Central memory CD4-positive, alpha-beta T cell (primary cell): ENCODE results near the gene PRKCE.
"Not testable (repeated sequence)": the region's sequence is repeated elsewhere in the genome, so short reads cannot be mapped to it uniquely, and the experiment has no call there.

Experiments used
- DNase-seq: peaks from one replicate; pipeline ENCODE4 v3.0.0; 2022

PRKCE gene

GRCh38 chr2:45843136-45843535, 191.7 kb downstream of the PRKCE start:
- DNase-seq = no peak

- DNase-seq = no peak
These were observed 193.5 kb downstream of the PRKCE start for GRCh38 chr2:45844796-45845457.

DNA sequence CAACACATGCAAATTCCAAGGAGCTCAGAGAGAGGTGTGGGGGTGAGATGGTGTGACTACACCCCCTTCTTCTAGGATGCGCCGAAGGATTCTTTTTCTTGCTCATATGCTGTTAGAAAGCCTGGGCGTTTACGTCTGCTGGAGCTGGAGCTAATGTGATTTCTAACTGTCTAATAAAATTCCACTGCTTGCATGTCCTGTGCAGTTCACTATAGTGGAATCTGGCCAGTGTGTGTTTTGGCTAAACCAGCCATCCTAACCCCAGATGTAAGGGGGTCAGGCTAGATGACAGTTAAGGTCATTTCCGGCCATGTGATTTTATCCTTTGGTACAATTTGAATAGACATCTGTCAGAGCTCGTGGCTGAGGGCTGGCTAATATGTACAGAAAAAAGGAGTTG, 194.1 kb downstream of the PRKCE start:
- DNase-seq = no peak

DNA sequence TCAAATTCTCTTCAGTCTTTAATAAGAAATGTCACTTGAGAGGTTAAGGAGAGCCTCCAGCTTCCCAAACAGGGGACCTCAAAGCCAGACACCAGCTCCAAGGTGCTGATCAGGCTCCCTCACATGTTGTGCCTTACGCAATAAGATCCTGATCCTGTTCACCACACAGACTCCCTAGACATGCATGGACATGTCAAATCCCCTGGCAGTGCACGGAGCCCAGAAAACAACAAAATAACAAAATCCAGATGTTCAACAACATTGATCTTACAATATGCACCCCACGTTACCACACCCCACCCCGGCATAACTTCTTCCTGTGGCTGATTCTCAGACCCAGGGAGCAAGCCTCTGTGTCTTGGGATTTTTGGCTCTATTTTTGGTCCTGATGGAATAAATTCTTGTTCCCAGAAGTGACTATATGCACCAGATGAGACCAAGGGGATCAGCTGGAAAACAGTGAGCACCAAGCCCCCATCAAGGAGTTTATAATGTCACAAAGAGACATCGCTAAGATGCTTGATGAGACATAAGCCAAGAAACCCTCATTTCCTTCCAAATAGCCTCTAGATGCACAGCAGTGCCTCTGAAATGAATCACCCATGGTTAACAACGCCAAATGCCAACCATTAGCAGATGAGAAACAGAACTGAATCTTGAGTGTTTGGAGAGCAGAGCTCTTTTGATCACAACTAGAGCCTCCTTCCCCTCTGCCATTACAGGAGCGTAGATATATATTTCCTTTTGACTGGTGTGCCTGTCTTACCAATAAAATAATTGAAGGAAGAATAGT, 198.2 kb downstream of the PRKCE start:
- no peak for DNase-seq

DNA sequence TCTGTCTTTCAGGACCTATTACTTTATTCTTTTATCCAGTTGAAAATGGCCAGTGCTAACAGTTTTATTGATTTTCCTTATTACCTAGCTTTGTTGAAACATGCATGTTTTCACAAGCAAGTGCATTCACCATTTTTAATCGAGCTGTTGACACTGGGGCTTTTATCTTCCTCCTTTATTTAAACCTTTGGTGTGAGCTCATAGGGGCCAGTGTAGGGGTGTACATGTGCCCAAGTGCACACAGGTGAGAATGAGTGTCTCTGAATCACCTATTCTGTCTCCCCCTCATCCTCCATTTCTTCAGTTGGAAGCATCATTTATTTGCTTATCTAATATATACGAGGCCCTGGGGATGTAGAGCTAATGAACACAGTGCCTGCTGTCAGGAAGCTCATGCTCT, 199.1 kb downstream of the PRKCE start:
- no peak for DNase-seq

DNA sequence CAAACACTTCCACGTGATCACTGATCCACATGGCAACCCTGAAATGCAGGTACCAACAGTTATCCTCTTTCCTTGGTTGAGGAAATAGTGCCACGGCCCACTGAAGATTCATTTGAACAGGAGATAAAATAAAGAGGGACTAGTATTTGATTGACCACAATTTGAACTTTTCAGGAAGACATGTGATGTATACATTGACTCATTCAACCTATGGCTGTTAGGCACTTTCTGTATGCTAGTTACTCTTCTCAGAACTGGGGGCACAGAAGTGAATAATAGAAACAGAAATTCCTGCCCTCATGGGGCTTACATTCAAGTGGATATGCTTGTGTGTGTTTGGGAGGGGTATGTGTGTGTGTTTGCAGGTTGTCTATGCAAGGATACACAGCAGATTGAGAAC, 199.6 kb downstream of the PRKCE start:
- no peak for DNase-seq

DNA sequence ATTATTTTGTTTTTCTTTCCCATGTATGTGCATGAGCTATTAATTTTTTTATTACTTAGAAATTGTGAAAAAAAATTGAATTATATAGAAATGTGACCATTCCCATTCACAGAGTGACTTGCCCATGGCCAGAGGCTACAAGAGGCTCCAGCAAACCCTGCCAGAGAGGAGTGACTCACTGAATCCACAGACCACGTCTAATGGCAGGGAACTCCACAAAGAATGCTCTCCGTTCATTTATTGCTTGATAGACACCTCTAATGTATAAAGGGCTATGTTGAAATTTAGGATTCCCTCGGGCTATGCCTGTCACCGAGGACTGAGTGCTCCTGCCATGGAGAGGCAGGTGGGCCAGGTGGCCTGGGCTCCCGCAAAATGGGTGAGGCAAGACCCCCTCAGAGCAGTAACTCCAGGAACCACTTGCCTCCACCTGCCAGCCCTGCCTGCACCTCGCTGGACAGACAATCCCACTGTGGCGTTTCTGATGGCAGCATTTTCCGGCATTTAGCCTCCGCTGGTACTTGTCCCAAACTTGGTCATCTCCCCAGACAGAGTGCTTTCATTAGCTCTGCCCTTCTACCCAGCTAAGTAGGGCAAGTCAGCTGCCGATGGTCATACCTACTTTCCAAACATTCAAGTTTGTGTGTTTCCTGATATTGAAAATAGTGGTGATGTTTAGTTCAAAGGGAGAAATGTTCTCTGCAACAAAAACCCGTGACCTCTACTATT, 200.3 kb downstream of the PRKCE start:
- no peak for DNase-seq

GRCh38 chr2:45852450-45853150, 201.1 kb downstream of the PRKCE start:
- no peak for DNase-seq

- no peak for DNase-seq
These were observed 203.9 kb downstream of the PRKCE start for GRCh38 chr2:45855374-45855773.

GRCh38 chr2:45856391-45857274, 205.2 kb downstream of the PRKCE start:
- no peak for DNase-seq

GRCh38 chr2:45857275-45857609, 205.8 kb downstream of the PRKCE start:
- no peak for DNase-seq

GRCh38 chr2:45857867-45858520, 206.5 kb downstream of the PRKCE start:
- no peak for DNase-seq

DNA sequence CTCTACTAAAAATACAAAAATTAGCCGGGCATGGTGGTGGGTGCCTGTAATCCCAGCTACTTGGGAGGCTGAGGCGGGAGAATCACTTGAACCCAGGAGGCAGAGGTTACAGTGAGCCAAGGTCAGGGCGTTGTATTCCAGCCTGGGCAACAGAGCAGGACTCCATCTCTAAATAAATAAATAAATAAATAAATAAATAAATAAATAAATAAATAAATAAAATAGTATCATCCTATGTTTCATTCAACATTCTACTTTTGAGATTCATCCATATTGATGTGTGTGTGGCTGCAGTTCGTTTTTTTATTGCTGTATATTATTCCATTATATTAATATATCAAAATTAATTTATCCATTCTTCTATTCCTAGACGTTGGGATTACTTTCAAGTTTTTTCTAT, 207.4 kb downstream of the PRKCE start:
- DNase-seq = not testable (repeated sequence)

DNA sequence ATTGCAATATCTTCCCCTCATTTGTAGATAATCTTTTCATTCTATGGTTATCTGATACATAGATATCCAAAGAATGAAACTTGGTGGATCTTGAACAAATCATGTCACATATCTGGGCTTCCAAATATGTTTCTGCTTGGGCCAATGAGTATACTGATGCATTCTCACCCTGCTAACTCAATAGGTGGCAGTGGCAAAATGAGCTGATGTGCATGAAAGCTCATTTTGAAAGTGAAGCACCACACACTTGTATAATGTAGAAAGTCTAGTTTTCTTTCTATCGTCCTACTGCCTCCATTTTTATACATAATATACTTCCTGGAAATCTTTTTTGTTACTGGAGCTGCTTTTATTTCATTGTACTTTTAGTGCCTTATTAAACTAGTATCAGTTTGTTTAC, 208.2 kb downstream of the PRKCE start:
- no peak for DNase-seq

DNA sequence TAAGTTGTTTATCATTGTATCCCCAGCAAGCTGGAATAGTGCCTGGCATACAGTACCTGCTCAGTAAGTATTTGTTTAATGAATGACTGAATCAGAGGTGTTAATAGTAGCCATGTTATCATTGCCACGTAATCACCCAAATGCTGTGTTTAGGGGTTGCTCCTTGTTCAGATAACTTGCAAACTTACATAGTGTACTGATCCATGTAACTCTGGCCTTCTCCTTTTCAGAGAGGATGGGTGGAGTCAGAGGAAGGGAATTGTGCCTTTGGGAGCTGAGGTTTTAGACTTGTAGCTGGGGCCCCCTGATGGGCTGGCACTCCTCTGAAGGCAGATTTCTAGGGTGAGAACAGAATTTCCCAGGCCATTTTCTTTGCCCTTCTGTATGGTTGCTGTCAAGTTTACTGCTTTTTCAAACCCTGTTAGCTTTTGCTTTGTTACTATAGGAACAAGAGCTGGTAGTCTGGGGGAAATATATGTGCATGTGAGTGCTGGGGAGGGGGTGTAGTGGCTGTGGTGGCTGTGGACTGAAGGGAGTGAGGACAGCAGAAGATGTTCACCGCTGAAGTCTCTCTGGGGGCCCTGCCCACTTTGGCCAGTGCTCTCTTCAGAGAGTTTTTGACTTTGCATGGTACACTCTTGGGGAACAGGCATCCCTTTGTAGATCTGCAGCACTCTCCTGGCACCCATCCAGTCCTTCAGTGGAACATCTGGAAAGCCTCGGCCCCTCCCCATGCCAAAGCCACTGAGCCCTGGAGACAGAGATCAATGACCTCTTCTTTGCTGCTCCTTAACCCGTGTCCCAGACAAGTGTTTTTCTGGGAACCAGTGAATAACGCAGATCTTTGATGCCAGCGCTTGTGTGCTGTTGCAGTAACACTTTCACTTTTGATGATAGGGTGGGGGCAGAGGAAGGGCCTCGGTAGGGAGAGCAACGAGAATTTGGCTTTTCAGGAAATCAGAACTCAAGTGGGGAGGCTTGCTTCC, 209.0 kb downstream of the PRKCE start:
- DNase-seq = peak; percentile 2

GRCh38 chr2:45862843-45863242, 211.4 kb downstream of the PRKCE start:
- DNase-seq = no peak

DNA sequence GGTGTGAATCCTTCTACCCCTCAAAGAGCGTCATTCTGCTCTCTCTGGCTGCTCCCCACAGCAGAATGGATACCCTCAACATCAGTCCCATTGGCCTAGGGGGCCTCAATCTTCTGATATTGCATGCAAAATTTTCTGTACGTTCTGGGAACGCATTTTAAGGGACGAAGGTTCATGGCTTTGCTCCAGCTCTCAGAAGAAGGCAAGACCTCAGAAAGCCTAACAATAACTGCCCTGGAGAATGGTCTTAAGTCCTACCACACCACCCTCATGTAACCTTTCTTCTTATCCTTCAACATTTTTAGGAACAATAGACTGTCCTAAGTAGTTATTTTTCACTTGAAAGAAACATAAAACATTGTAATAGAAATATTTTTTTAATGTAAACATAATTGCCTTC, 212.6 kb downstream of the PRKCE start:
- DNase-seq = no peak

- no peak for DNase-seq
These were observed 215.9 kb downstream of the PRKCE start for GRCh38 chr2:45867349-45867748.

- no peak for DNase-seq
These were observed 216.3 kb downstream of the PRKCE start for GRCh38 chr2:45867800-45868199.

DNA sequence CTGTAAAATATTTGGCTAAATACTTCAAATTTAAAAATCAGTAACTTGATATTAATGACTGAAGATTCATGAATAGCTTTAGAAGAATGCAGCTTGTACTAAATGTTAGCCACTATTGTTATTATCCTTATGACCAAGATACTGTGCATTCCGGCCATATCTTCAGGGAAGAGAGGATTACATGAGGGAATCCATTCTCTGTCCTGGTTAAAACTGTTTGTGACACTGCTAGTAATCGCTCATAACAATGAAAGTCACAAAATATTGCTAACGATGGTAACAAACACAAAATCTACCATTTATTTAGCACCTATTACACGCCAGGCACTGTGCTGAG, 217.7 kb downstream of the PRKCE start:
- no peak for DNase-seq

DNA sequence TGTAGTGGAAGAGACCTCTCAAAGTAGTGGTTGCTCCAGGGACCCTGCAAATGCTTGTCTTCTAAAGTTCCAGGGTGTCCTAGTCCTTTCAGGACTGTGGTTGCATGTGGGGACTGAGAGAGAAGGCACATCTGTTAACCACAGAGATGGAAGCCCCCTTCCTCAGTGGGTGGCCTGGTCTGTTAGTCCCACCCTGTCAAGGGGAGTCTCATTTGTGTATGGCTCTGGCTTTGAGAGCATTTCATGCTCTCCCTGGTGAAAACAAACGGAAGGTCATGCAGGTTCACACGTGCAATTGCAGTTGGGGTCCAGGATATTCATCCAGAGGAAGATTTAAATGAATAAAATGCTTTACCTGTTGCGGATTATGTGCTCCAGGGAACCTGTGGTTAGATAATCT, 219.6 kb downstream of the PRKCE start:
- DNase-seq = no peak
